Brain microvascular endothelial cell (primary cell): ENCODE data around the gene STAC3.

Experiments
- DNase-seq: peaks from one replicate; pipeline ENCODE4 v3.0.0-alpha.2; 2020
- H3K27ac ChIP-seq: fragments of 250-450 bp; sonication (Bioruptor Pico); 2 replicates; pipeline ENCODE4 v1.5.1; 2020; ENCODE audit warnings: mild to moderate bottlenecking, moderate library complexity
- H3K27me3 ChIP-seq: fragments of 250-450 bp; sonication (Bioruptor Pico); replicated peaks from 2 replicates; pipeline ENCODE4 v1.5.1; 2020; ENCODE audit warnings: mild to moderate bottlenecking
- H3K36me3 ChIP-seq: fragments of 250-450 bp; sonication (Bioruptor Pico); replicated peaks from 2 replicates; pipeline ENCODE4 v1.5.1; 2020; ENCODE audit warnings: mild to moderate bottlenecking
- H3K4me3 ChIP-seq: 2 replicates; pipeline ENCODE4 v1.5.1; 2011; ENCODE audit warnings: low read depth, mild to moderate bottlenecking, control low read depth, low read length, moderate library complexity
- CTCF ChIP-seq: IDR thresholded peaks from 2 replicates; pipeline ENCODE4 v1.5.1; 2011; ENCODE audit warnings: low read depth, mild to moderate bottlenecking, moderate library complexity, low read length, control low read depth, inconsistent platforms; ENCODE audit errors: missing control alignments
- in situ Hi-C: cut with HindIII; loops from 2 replicates; pipeline ENCODE4 v1.10.0; 2017; ENCODE audit warnings: low sequenced_read_pairs, low pct_ligation_motif_present

The STAC3 gene

DNA sequence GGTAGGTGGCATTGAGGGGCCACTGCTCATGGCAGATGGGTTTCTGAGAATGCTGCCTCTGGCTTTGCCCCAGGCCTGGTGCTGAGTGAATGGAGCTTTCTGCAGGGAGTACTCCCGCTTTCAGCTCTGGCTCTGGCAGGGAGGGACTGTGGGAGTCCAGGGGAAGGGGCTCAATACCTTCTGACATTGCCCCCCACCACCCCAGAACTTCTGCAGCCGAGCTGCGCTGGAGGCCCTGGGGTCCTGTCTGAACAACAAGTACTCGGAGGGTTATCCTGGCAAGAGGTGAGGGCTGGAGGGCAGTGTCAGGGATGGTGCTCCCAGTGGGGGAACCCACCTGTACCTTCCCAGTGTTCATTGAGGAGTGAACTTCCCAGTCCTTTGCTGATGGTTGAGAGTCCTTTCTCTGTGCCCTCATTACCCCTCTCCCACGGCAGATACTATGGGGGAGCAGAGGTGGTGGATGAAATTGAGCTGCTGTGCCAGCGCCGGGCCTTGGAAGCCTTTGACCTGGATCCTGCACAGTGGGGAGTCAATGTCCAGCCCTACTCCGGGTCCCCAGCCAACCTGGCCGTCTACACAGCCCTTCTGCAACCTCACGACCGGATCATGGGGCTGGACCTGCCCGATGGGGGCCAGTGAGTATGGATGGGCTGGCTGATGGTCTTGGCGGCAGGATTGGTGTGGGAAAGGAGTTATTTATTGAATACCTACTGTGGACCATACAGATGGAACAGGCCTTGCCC lies 19.5 kb downstream of the STAC3 start:
- H3K36me3 ChIP-seq = peaks cover 39% of the 10 kb centered on the region
- no peak for DNase-seq
- H3K4me3 ChIP-seq = peak overlapping the region; percentile 88
- no peak for TF ChIP-seq CTCF
- no peaks in the 10 kb centered on the region for H3K27me3 ChIP-seq
- in situ Hi-C loops = no loop called here
- no peak overlapping the region for H3K27ac ChIP-seq

DNA sequence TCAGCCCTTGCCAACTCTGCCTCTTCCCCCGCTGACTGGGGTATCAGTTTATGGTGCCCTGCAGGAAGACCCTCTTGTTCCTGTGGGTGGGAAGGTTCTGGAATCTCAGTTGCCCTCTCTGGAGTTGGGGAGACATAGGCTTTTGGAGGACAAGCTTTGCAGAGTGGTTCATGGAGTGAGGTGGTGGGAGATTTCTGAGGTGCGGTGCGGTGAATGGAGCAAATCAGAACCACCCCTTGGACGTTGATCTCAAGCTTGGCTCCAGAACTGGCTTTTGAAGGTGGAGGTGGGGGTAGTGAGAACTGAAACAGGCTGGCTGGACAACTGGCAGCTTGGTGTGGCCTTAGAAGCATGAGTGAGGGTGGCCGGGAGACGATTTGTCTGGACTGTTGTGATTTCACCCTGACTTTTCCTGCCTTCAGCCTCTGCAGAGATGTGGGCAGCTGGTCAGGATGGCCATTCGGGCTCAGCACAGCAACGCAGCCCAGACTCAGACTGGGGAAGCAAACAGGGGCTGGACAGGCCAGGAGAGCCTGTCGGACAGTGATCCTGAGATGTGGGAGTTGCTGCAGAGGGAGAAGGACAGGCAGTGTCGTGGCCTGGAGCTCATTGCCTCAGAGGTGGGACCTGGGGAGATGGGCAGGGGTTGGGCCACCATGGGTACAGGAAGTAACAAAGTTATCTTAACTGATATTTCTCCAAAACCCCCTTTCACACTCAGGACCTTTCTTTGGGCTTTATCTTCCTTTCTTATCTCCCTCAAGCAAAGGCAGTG lies 20.4 kb downstream of the STAC3 start:
- TF ChIP-seq CTCF = no peak
- H3K27me3 ChIP-seq = no peaks in the 10 kb centered on the region
- peak overlapping the region; percentile 88 for H3K4me3 ChIP-seq
- in situ Hi-C loops = no loop called here
- H3K27ac ChIP-seq = peak overlapping the region; percentile 91
- no peak for DNase-seq
- H3K36me3 ChIP-seq = peaks cover 39% of the 10 kb centered on the region

DNA sequence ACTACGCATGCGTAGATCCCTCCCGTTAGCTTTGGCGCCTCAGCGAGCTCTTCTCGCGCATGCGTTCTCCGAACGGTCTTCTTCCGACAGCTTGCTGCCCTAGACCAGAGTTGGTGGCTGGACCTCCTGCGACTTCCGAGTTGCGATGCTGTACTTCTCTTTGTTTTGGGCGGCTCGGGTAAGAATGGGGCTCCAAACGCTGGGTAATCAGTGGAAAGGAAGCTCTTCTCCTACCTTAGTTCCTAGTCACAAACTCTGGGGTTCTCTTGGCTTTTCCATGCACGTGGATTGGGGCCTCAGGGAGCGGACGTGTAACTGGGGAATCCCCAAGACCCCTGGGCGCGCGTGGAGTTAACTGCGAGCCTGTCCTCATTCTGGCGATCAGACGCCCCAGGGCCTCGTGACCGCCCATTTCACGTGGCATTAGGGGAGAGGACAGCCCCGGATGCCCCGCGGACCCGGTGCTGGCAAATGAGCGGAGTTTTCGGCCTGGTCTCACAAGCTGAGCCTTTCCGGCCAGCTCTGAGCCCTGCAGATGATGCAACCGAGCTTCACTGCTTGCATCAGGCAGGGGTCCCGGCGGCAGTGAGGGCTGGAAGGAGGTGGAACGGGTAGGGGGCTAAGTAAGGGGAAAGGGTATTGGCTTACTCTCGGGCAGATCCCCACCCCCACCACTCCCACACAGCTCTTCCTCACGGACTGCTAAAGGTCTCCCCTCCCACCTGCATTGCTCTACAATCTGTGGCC lies 21.2 kb downstream of the STAC3 start, which contains the start of gene SHMT2:
Gene SHMT2 (plus strand): TSS at position 78 of the 747 bp plus-strand sequence. CDS start 68 bp downstream, at position 146.
- TF ChIP-seq CTCF = no peak
- Histone ChIP-seq H3K4me3 (peak within 1 kb of the TSS; percentile 88), H3K27ac (peak within 1 kb of the TSS; percentile 91), H3K27me3 (no peaks in the 10 kb centered on the region), H3K36me3 (peaks cover 34% of the 10 kb centered on the region)
- in situ Hi-C loops = no loop called here
- peak; percentile 91 for DNase-seq

- in situ Hi-C loops = no loop called here
- peak overlapping the region; percentile 91 for H3K27ac ChIP-seq
- peak overlapping the region; percentile 88 for H3K4me3 ChIP-seq
- no peak for DNase-seq
- TF ChIP-seq CTCF = peak; percentile 3
- no peaks in the 10 kb centered on the region for H3K27me3 ChIP-seq
- H3K36me3 ChIP-seq = peaks cover 29% of the 10 kb centered on the region
Measured at GRCh38 chr12:57229046-57229633, 21.8 kb downstream of the STAC3 start.

GRCh38 chr12:57227315-57228115 lies 23.5 kb downstream of the STAC3 start:
- no peak for TF ChIP-seq CTCF
- H3K27me3 ChIP-seq = no peaks in the 10 kb centered on the region
- H3K4me3 ChIP-seq = no peak overlapping the region
- H3K27ac ChIP-seq = no peak overlapping the region
- peaks cover 14% of the 10 kb centered on the region for H3K36me3 ChIP-seq
- in situ Hi-C loops = no loop called here
- DNase-seq = no peak
